ENCODE data around the gene RALGAPB. TPM values are rescaled to one million over a fixed set of nuclear protein-coding genes. Genes with fewer than 3 reads are reported as not detected.
"Not testable (repeated sequence)": the region's sequence is repeated elsewhere in the genome, so short reads cannot be mapped to it uniquely, and the experiment has no call there.

The RALGAPB gene
- polyA plus RNA-seq, 3 donors: 5.3 to 8.7 (median 6.2) TPM

DNA sequence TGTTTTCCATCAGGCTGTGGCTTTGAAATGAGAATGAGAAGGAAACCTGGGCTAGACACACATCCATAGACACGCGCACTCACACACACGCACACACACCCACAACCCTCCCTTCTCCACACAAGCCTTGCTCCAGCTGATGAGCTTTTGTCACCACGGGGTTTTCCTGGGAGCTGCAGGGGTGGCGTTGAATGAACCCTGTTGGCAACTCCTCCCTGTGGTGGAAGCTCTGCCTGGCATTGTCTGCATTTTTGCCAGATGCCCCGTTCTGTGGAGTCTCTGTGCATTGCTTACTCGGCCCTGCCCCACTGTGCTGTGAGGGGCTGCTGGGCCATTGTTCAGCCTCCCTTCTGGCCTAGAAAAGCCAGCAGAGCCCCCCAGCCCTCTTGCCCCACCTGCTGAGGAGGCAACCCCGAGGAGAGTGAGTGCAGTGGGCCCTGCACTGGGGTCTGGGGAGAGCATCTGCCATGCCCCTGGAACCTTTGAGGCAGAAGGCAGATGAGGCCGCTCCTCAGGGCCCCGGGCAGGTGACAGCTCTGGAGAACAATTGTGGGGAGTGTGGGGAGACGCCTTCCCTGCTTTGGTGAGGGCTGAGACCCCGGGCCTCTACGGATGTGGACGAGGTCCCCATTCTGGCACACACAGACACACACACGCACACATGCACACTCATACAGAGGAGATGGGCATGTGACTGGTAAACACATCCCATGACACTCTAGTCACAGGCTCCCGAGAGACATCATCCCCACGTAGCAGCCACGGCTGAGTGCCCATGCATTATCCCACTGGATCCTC, 118.2 kb downstream of the RALGAPB start:
- WGBS, 3 donors: 69 to 79% (median 76%) methylated on average over 18 of the region's 18 CpGs
- H3K27ac ChIP-seq (ENCODE audit: low read depth, low read length): no peak overlapping the region

- WGBS, 3 donors: 82 to 87% (median 85%) methylated on average over 21 of the region's 21 CpGs
- no peak overlapping the region for H3K27ac ChIP-seq (ENCODE audit: low read depth, low read length)
Observed at GRCh38 chr20:38591474-38592410, 119.1 kb downstream of the RALGAPB start.

DNA sequence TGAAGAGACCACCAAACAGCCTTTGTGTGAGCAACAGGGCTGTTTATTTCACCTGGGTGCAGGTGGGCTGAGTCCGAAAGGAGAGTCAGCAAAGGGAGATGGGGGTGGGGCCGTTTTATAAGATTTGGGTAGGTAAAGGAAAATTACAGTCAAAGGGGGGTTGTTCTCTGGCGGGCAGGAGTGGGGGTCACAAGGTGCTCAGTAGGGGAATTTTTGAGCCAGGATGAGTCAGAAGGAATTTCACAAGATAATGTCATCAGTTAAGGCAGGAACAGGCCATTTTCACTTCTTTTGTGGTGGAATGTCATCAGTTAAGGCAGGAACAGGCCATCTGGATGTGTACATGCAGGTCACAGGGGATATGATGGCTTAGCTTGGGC, 119.8 kb downstream of the RALGAPB start:
- not testable (repeated sequence) for H3K27ac ChIP-seq (ENCODE audit: low read depth, low read length)
- 75 to 81% (median 76%) methylated on average over 3 of the region's 3 CpGs for WGBS, 3 donors

- not testable (repeated sequence) for H3K27ac ChIP-seq (ENCODE audit: low read depth, low read length)
- 78 to 83% (median 79%) methylated on average over 12 of the region's 12 CpGs for WGBS, 3 donors
Observed at GRCh38 chr20:38594281-38594680, 121.6 kb downstream of the RALGAPB start.

DNA sequence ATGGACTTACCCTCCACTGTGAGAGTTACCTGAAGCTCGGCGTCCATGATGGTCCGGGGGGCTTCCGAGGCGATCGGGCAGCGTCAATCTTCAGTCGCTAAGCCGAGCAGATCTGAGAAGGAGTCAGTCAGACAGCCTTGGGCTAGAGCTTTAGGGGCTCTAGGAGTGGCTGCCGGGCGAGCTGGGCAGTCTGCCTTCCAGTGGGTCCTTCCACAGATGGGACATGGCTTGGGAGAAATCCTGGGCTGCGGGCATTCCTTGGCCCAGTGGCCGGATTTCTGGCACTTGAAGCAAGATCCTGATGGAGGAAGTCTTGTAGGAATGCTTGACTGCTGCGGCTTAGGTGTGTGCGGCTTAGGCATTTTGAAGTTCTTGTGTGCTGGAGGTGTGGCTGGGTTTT, 123.2 kb downstream of the RALGAPB start:
- 86 to 93% (median 89%) methylated on average over 15 of the region's 15 CpGs for WGBS, 3 donors

GRCh38 chr20:38599410-38599882, 126.8 kb downstream of the RALGAPB start:
- H3K27ac ChIP-seq (ENCODE audit: low read depth, low read length): no peak overlapping the region
- 13 to 53% (median 48%) methylated on average over 9 of the region's 9 CpGs for WGBS, 3 donors

More for the DNA sequence above, 123.2 kb downstream of the RALGAPB start:
- H3K27ac ChIP-seq (ENCODE audit: low read depth, low read length): not testable (repeated sequence)

DNA sequence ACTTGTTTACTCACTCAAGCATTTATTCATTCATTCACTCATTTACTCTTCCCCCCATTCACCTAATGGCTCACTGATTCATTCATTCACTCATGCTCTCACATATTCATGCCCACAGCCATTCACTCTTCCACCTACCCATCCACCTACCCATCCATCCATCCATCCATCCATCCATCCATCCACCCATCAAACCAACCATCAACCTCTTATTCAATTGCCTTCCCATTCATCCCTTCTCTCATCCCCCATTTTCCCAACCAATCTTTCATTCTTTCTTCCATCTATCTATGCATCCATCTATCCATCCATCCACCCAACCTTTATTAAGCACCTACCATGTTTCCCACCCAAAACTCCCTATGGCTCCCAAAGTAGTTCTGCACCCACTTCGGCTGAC, 127.4 kb downstream of the RALGAPB start:
- WGBS, 3 donors: 96 to 100% (median 100%) methylated on average over 1 of the region's 1 CpG
- H3K27ac ChIP-seq (ENCODE audit: low read depth, low read length): no peak overlapping the region

- no peak within 1 kb of the TSS for H3K27ac ChIP-seq (ENCODE audit: low read depth, low read length)
- WGBS, 3 donors: 9 to 15% (median 9%) methylated on average over 38 to 42 of the region's 42 CpGs
Observed at GRCh38 chr20:38601216-38602184, 128.9 kb downstream of the RALGAPB start, which contains the start of gene ARHGAP40. TSS of gene ARHGAP40 (plus strand) at chr20:38601809.

- no peak overlapping the region for H3K27ac ChIP-seq (ENCODE audit: low read depth, low read length)
- 21 to 68% (median 32%) methylated on average over 5 of the region's 5 CpGs for whole genome bisulfite sequencing, 3 donors
Observed at GRCh38 chr20:38602185-38602581, 129.5 kb downstream of the RALGAPB start.

DNA sequence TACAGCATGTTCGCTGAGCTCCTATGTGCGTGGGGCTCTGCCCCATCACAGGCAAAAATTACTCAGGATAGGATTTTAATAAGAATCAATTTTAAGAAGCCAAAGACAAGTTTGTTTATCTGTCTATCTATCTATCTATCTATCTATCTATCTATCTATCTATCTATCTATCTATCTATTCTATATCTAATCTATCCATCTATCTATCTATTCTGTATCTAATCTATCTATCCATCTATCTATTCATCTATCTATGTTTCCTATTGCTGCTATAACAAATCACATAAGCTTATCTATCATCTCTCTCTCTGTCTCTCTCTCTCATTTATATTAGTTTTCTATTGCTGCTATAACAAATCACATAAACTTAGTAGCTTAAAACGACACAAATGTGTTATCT, 130.6 kb downstream of the RALGAPB start:
- 74 to 83% (median 80%) methylated on average over 3 of the region's 3 CpGs for WGBS, 3 donors
- no peak overlapping the region for H3K27ac ChIP-seq (ENCODE audit: low read depth, low read length)

DNA sequence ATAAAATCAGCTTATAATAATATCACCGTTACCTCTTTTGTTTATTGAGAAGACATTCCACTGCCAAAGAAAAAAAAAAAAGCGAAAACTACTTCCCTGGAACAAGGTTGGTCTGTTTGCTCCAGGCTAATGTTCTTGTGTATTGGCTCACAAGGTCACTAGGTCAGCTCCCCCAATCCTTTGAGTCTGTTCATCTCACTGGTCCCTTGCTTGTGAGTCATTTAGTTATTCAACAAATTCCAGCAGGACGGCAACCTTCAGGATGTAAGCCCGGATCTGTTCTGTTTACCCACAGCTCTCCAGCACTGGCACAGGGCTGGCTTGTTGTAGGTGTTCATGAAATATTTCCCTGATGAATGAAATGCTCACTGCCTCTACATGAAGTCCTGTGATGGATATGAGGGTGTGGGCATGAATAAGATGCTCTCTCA, 132.2 kb downstream of the RALGAPB start:
- 28 to 65% (median 54%) methylated on average over 4 of the region's 4 CpGs for WGBS, 3 donors
- H3K27ac ChIP-seq (ENCODE audit: low read depth, low read length): no peak overlapping the region

- H3K27ac ChIP-seq (ENCODE audit: low read depth, low read length): no peak overlapping the region
- 28 to 37% (median 31%) methylated on average over 12 of the region's 12 CpGs for WGBS, 3 donors
Observed at GRCh38 chr20:38607351-38607750, 134.7 kb downstream of the RALGAPB start.

DNA sequence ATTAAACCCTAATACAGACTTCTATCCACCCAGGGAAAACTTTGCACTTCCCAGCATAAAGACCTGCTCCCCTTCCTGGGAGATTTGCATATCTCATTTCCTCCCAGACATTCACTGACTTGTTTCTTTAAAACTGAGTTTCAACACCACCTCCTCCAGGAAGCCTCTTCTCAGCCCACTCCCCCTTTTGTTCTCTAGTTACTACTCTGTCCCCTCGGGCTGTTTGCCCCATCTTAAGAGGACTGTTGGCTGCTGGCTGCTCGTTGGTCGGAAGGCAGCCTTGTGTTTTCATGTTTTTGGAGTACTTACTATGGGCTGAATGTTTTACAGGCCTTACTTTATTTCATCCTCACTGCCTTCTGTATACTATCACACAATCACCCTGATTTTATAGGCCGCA, 135.5 kb downstream of the RALGAPB start:
- H3K27ac ChIP-seq (ENCODE audit: low read depth, low read length): no peak overlapping the region
- WGBS, 3 donors: 68 to 81% (median 72%) methylated on average over 4 of the region's 4 CpGs

DNA sequence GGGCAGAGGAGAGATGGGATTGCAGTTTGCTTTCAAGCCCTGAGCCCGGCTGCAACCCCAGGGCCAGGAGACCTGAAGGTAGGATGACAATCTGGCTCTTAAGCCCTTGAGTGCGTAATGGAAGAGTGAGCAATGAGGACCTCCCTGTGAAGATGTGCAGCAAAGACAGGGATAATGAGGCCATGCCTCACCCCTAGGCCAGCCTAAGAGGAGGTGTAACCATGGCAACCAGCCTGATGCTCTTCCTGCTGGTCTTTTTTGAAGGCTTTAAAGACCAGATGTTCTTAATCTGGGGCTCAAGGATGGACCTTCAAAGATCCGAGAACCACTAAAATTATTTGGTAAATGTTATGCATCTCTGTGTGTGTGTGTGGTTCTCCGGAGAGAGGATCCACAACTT, 137.2 kb downstream of the RALGAPB start:
- whole genome bisulfite sequencing, 3 donors: 80 to 85% (median 81%) methylated on average over 4 of the region's 4 CpGs

DNA sequence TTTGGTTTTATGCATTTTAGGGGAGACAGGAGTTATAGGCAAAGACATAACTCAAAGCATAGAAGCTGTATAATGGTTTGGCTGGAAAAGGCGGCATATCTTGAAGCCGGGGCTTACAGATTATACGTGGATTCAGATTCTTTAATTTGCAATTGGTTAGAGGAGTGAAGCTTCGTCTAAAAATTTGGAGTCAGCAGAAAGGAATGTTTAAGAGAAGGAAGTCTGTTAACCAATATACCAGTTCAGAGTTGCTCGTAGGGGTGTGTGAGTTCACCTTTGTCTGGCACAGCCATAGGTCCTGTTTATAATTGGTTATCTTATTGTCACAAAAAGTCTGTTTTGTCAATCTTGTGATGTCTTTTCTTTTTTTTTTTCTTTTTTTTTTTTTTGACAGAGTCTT, 137.9 kb downstream of the RALGAPB start:
- 69 to 71% (median 70%) methylated on average over 5 of the region's 5 CpGs for WGBS, 3 donors
- no peak overlapping the region for H3K27ac ChIP-seq (ENCODE audit: low read depth, low read length)

More for the DNA sequence above, 137.2 kb downstream of the RALGAPB start:
- no peak overlapping the region for H3K27ac ChIP-seq (ENCODE audit: low read depth, low read length)

GRCh38 chr20:38612751-38613515, 140.3 kb downstream of the RALGAPB start:
- WGBS, 3 donors: 61 to 67% (median 62%) methylated on average over 5 of the region's 5 CpGs
- H3K27ac ChIP-seq (ENCODE audit: low read depth, low read length): no peak overlapping the region

GRCh38 chr20:38615283-38615682, 142.6 kb downstream of the RALGAPB start:
- 77 to 90% (median 88%) methylated on average over 15 of the region's 15 CpGs for WGBS, 3 donors
- H3K27ac ChIP-seq (ENCODE audit: low read depth, low read length): no peak overlapping the region

All from adipose tissue (tissue), 3 donors.